HCT116 (cell line): ENCODE data around the gene SEMA6D. TPM values are rescaled to one million over a fixed set of nuclear protein-coding genes. Genes with fewer than 3 reads are reported as not detected.

Experiments
- ATAC-seq: fragments of 200-7000 bp; cut with Tn5 transposase; 2 replicates; pipeline ENCODE4 v1.9.1; 2020; ENCODE audit warnings: mild to moderate bottlenecking, moderate library complexity
- BruUV-seq: library from RNA; stranded (reverse); fragments of 400-500 nt; replicated peaks from 2 replicates; lab custom pipeline; 2021; lab: Mats Ljungman, UMichigan
- CTCF ChIA-PET: fragments of 300-600 bp; sonication (Branson Sonifier 250); formaldehyde crosslinking; loops from one replicate; lab custom pipeline; 2021; ENCODE audit warnings: antibody characterized with exemption; lab: Charles Lee
- POLR2A ChIA-PET: fragments of 300-600, 350-600 bp; sonication (Branson Sonifier 250); formaldehyde crosslinking; loops from one replicate; lab custom pipeline; 2021; ENCODE audit warnings: antibody characterized with exemption; lab: Charles Lee
- RAD21 ChIA-PET, 2 experiments: fragments of 300-600 bp; sonication (Branson Sonifier 250); formaldehyde crosslinking; loops; one replicate each; lab custom pipeline; 2023; ENCODE audit warnings: low total read pairs in 2 of 2; ENCODE audit not compliant: uncharacterized antibody in 2 of 2, unreplicated experiment in 2 of 2, low non-redundant PET in 1 of 2; lab: Charles Lee
- DNase-seq: peaks from one replicate; pipeline ENCODE4 v3.0.0-alpha.2; 2010; ENCODE audit warnings: low read depth, low spot score
- H2AFZ ChIP-seq: fragments of 200-600 bp; shearing (Covaris generic), sonication (generic); 2 replicates; pipeline ENCODE4 v1.6.1; 2017; ENCODE audit warnings: low read depth, mixed run types, mixed read lengths, antibody characterized with exemption, low read length; ENCODE audit not compliant: poor library complexity, severe bottlenecking
- H3K27ac ChIP-seq: 2 replicates; pipeline ENCODE4 v1.5.1; 2012; ENCODE audit warnings: low read depth, low read length
- H3K27me3 ChIP-seq: fragments of 200-600 bp; sonication (generic); 2 replicates; pipeline ENCODE4 v1.6.1; 2016; ENCODE audit warnings: mixed run types, low read length, mixed read lengths; ENCODE audit not compliant: insufficient read depth
- H3K36me3 ChIP-seq, 2 experiments: fragments of 200-500 bp in 1 of 2; fragments of 200-600 bp in 1 of 2; sonication (Bioruptor generic) in 1 of 2; sonication (generic) in 1 of 2; 2 replicates each; pipeline versions ENCODE4 v1.5.1 to v1.6.1; 2014 to 2016; ENCODE audit warnings: low read length in 2 of 2, inconsistent platforms in 1 of 2, mixed read lengths in 1 of 2, mixed run types in 1 of 2; ENCODE audit not compliant: insufficient read depth in 2 of 2, control insufficient read depth in 1 of 2
- H3K4me1 ChIP-seq, 2 experiments: fragments of 200-600 bp in 1 of 2; sonication (generic) in 1 of 2; 2 replicates each; pipeline versions ENCODE4 v1.5.1 to v1.6.1; 2012 to 2017; ENCODE audit warnings: low read length in 2 of 2, inconsistent platforms in 1 of 2, mild to moderate bottlenecking in 1 of 2, mixed read lengths in 1 of 2, mixed run types in 1 of 2, moderate library complexity in 1 of 2; ENCODE audit not compliant: insufficient read depth in 2 of 2, control insufficient read depth in 1 of 2
- H3K4me2 ChIP-seq: fragments of 200-600 bp; sonication (generic); 2 replicates; pipeline ENCODE4 v1.6.1; 2017; ENCODE audit warnings: mixed run types, low read length, mixed read lengths
- H3K4me3 ChIP-seq, 2 experiments: fragments of 200-600 bp in 1 of 2; sonication (generic) in 1 of 2; replicated peaks in 1 of 2; 2 replicates each; pipeline ENCODE4 v1.5.1; 2011 to 2016; ENCODE audit warnings: low read length in 2 of 2, control low read depth in 1 of 2, low read depth in 1 of 2, mild to moderate bottlenecking in 1 of 2, mixed read lengths in 1 of 2, mixed run types in 1 of 2
- H3K79me2 ChIP-seq: fragments of 200-600 bp; sonication (generic); 2 replicates; pipeline ENCODE4 v1.6.1; 2017; ENCODE audit warnings: mild to moderate bottlenecking, mixed run types, low read length, moderate library complexity, mixed read lengths; ENCODE audit not compliant: insufficient read depth
- H3K9ac ChIP-seq: fragments of 200-600 bp; sonication (generic); 2 replicates; pipeline ENCODE4 v1.6.1; 2016; ENCODE audit warnings: low read length, mixed read lengths
- H3K9me2 ChIP-seq: fragments of 200-600 bp; sonication (generic), shearing (Covaris generic); 2 replicates; pipeline ENCODE4 v1.6.1; 2017; ENCODE audit warnings: mixed run types, mild to moderate bottlenecking, moderate library complexity; ENCODE audit not compliant: insufficient read depth
- H3K9me3 ChIP-seq, 2 experiments: fragments of 200-500 bp in 1 of 2; fragments of 200-600 bp in 1 of 2; sonication (Bioruptor generic) in 1 of 2; sonication (generic) in 1 of 2; 2 replicates each; pipeline ENCODE4 v1.6.1; 2014 to 2017; ENCODE audit warnings: low read length in 2 of 2, mixed read lengths in 2 of 2, inconsistent platforms in 1 of 2, low read depth in 1 of 2, mild to moderate bottlenecking in 1 of 2, mixed run types in 1 of 2, moderate library complexity in 1 of 2; ENCODE audit not compliant: control insufficient read depth in 1 of 2, insufficient read depth in 1 of 2
- H4K20me1 ChIP-seq: fragments of 200-600 bp; sonication (generic), shearing (Covaris generic); 2 replicates; pipeline ENCODE4 v1.6.1; 2017; ENCODE audit warnings: mixed run types, mild to moderate bottlenecking, moderate library complexity; ENCODE audit not compliant: insufficient read depth
- ATF3 ChIP-seq: IDR thresholded peaks from 2 replicates; pipeline ENCODE4 v1.6.1; 2012
- CEBPB ChIP-seq: IDR thresholded peaks from 2 replicates; pipeline ENCODE4 v1.6.1; 2012; ENCODE audit warnings: low read depth
- CTCF ChIP-seq, 3 experiments: fragments of 200-600 bp in 1 of 3; sonication (generic) in 1 of 3; IDR thresholded peaks in 2 of 3; conservative IDR thresholded peaks in 1 of 3; 2 replicates each; pipeline ENCODE4 v1.5.1; 2012 to 2017; ENCODE audit warnings: low read depth in 2 of 3, low read length in 2 of 3, antibody characterized with exemption in 1 of 3, borderline replicate concordance in 1 of 3, control low read depth in 1 of 3, mild to moderate bottlenecking in 1 of 3, mixed read lengths in 1 of 3, mixed run types in 1 of 3, moderate library complexity in 1 of 3; ENCODE audit not compliant: insufficient read depth in 1 of 3
- EZH2phosphoT487 ChIP-seq: fragments of 200-600 bp; IDR thresholded peaks from 2 replicates; pipeline ENCODE4 v1.6.1; 2018; ENCODE audit warnings: antibody characterized with exemption, borderline replicate concordance
- FOSL1 ChIP-seq: IDR thresholded peaks from 2 replicates; pipeline ENCODE4 v1.6.1; 2012; ENCODE audit warnings: low read depth
- RAD21 ChIP-seq: IDR thresholded peaks from 2 replicates; pipeline ENCODE4 v1.6.1; 2012; ENCODE audit warnings: low read depth, mild to moderate bottlenecking
- SIN3A ChIP-seq: IDR thresholded peaks from 2 replicates; pipeline ENCODE4 v1.6.1; 2012; ENCODE audit warnings: low read depth
- SP1 ChIP-seq: IDR thresholded peaks from 2 replicates; pipeline ENCODE4 v1.6.1; 2012; ENCODE audit warnings: low read depth
- TCF7L2 ChIP-seq: IDR thresholded peaks from 2 replicates; pipeline ENCODE4 v1.7.0; 2011; ENCODE audit warnings: borderline replicate concordance, inconsistent platforms; ENCODE audit not compliant: insufficient read depth, insufficient read length; ENCODE audit errors: extremely low read depth
- ZBTB33 ChIP-seq: IDR thresholded peaks from 2 replicates; pipeline ENCODE4 v1.6.1; 2011; ENCODE audit warnings: mild to moderate bottlenecking, low read length, moderate library complexity; ENCODE audit not compliant: insufficient replicate concordance; ENCODE audit errors: extremely low read depth
- ZFX ChIP-seq: fragments of 450-650 bp; IDR thresholded peaks from 2 replicates; pipeline ENCODE4 v1.6.1; 2017
- ZNF274 ChIP-seq: fragments of 200-500 bp; sonication (Bioruptor generic); IDR thresholded peaks from 2 replicates; pipeline ENCODE4 v1.6.1; 2014; ENCODE audit warnings: mild to moderate bottlenecking, low read depth, low read length, inconsistent platforms
- intact Hi-C: fragments of 100-400 bp; cut with micrococcal nuclease; formaldehyde crosslinking; loops from 2 replicates; pipeline ENCODE4 v1.10.0; 2022
- total RNA-seq: library from RNA; stranded (reverse); gene quantifications from one replicate; pipeline ENCODE4 v1.2.1, GENCODE V29; 2021; ENCODE audit not compliant: unreplicated experiment

Gene SEMA6D
- total RNA-seq, 1 experiment from 2014 or later = 0.02 TPM

GRCh38 chr15:47812470-47812999 is 95.2 kb downstream of the SEMA6D start:
- H3K79me2 ChIP-seq = no peaks in the 10 kb centered on the region
- H2AFZ ChIP-seq = no peak overlapping the region
- BruUV-seq = no TSS peak
- no peak for TF ChIP-seq ATF3
- no peak for TF ChIP-seq FOSL1
- no peak for TF ChIP-seq SP1
- TF ChIP-seq ZFX = no peak
- TF ChIP-seq TCF7L2 = no peak
- TF ChIP-seq RAD21 = no peak
- no peak for TF ChIP-seq CEBPB
- no peak for TF ChIP-seq ZBTB33
- TF ChIP-seq ZNF274 = no peak
- TF ChIP-seq EZH2phosphoT487 = no peak
- no peak for TF ChIP-seq CTCF (IDR thresholded peaks at IDR 0.05 in 2 of 3, conservative IDR thresholded peaks at IDR 0.05 in 1 of 3; ENCODE audit: borderline replicate concordance in 1 of 3, insufficient read depth in 1 of 3, low read depth in 2 of 3, low read length in 2 of 3)
- TF ChIP-seq SIN3A = no peak
- TF ChIP-seq, all 23 proteins: peak for 0
- Histone ChIP-seq H3K4me3 (no peak overlapping the region), H3K36me3 (no peaks in the 10 kb centered on the region), H4K20me1 (no peaks in the 10 kb centered on the region), H3K27me3 (no peaks in the 10 kb centered on the region), H3K9me2 (no peaks in the 10 kb centered on the region), H3K9ac (no peak overlapping the region), H3K27ac (no peak overlapping the region), H3K9me3 (peaks cover 11 to 19% of the 10 kb centered on the region in 2 experiments; a peak in 2 of 4 replicates), H3K4me1 (no peaks in the 10 kb centered on the region), H3K4me2 (no peak overlapping the region)
- POLR2A ChIA-PET = no interaction called here
- ATAC-seq = no peak
- CTCF ChIA-PET = no interaction called here
- no peak for DNase-seq
- intact Hi-C loops = no loop called here
- RAD21 ChIA-PET = no interaction called here
